Measurements from ENCODE around the gene POLR1F. TPM values are rescaled to one million over a fixed set of nuclear protein-coding genes. Genes with fewer than 3 reads are reported as not detected.
"Not testable (repeated sequence)": the region's sequence is repeated elsewhere in the genome, so short reads cannot be mapped to it uniquely, and the experiment has no call there.

POLR1F gene
- total RNA-seq, 1 donor: 21.9 TPM

- no peak overlapping the region for H3K4me3 ChIP-seq (ENCODE audit: low read depth, low read length)
- no peak for TF ChIP-seq CTCF (IDR thresholded peaks at IDR 0.05; ENCODE audit: insufficient read depth, low read length)
- no peak for DNase-seq (ENCODE audit: low read depth)
Measured at GRCh38 chr7:19701471-19701870, 7.4 kb downstream of the POLR1F start.

- H3K4me3 ChIP-seq (ENCODE audit: low read depth, low read length): no peak overlapping the region
- TF ChIP-seq CTCF (IDR thresholded peaks at IDR 0.05; ENCODE audit: insufficient read depth, low read length): no peak
- no peak for DNase-seq (ENCODE audit: low read depth)
Measured at GRCh38 chr7:19700936-19701335, 7.9 kb downstream of the POLR1F start.

GRCh38 chr7:19698331-19698730 is 10.5 kb downstream of the POLR1F start:
- no peak overlapping the region for H3K4me3 ChIP-seq (ENCODE audit: low read depth, low read length)
- DNase-seq (ENCODE audit: low read depth): no peak
- TF ChIP-seq CTCF (IDR thresholded peaks at IDR 0.05; ENCODE audit: insufficient read depth, low read length): no peak

- H3K4me3 ChIP-seq (ENCODE audit: low read depth, low read length): no peak overlapping the region
- no peak for DNase-seq (ENCODE audit: low read depth)
- TF ChIP-seq CTCF (IDR thresholded peaks at IDR 0.05; ENCODE audit: insufficient read depth, low read length): no peak
Measured at GRCh38 chr7:19696926-19697325, 11.9 kb downstream of the POLR1F start.

- no peak overlapping the region for H3K4me3 ChIP-seq (ENCODE audit: low read depth, low read length)
- no peak for DNase-seq (ENCODE audit: low read depth)
- no peak for TF ChIP-seq CTCF (IDR thresholded peaks at IDR 0.05; ENCODE audit: insufficient read depth, low read length)
Measured at GRCh38 chr7:19692111-19692828, 16.6 kb downstream of the POLR1F start.

GRCh38 chr7:19690736-19691135 is 18.1 kb downstream of the POLR1F start:
- H3K4me3 ChIP-seq (ENCODE audit: low read depth, low read length): no peak overlapping the region
- no peak for DNase-seq (ENCODE audit: low read depth)
- TF ChIP-seq CTCF (IDR thresholded peaks at IDR 0.05; ENCODE audit: insufficient read depth, low read length): no peak

- DNase-seq (ENCODE audit: low read depth); H3K4me3 ChIP-seq (ENCODE audit: low read depth, low read length): not testable (repeated sequence)
Measured at GRCh38 chr7:19689130-19689529, 19.7 kb downstream of the POLR1F start.

Data from fibroblast of the aortic adventitia (primary cell).